IgD-negative memory B cell (primary cell): ENCODE data around the gene BRAF. TPM values are rescaled to one million over a fixed set of nuclear protein-coding genes. Genes with fewer than 3 reads are reported as not detected.
A peak's percentile ranks its signal among the peaks of the same experiment; 100 is the strongest.
"Not testable (repeated sequence)": the region's sequence is repeated elsewhere in the genome, so short reads cannot be mapped to it uniquely, and the experiment has no call there.

Source experiments
- H3K27ac Mint-ChIP-seq, 3 donors: one replicate each; pipeline ENCODE4 v1.8.0; 2020 to 2022; ENCODE audit warnings: mild to moderate bottlenecking in 3 of 3, mixed read lengths in 3 of 3, moderate library complexity in 1 of 3
- H3K27me3 Mint-ChIP-seq: one replicate; pipeline ENCODE4 v1.8.0; 2021; ENCODE audit warnings: mixed read lengths
- H3K36me3 Mint-ChIP-seq: one replicate; pipeline ENCODE4 v1.8.0; 2020; ENCODE audit warnings: mild to moderate bottlenecking, mixed read lengths
- H3K4me1 Mint-ChIP-seq, 3 donors: one replicate each; pipeline ENCODE4 v1.8.0; 2020 to 2022; ENCODE audit warnings: mixed read lengths in 3 of 3, mild to moderate bottlenecking in 1 of 3
- H3K4me3 Mint-ChIP-seq, 4 donors: one replicate each; pipeline ENCODE4 v1.8.0; 2020 to 2022; ENCODE audit warnings: mild to moderate bottlenecking in 4 of 4, mixed read lengths in 4 of 4, moderate library complexity in 3 of 4
- H3K9me3 Mint-ChIP-seq, 3 donors: one replicate each; pipeline ENCODE4 v1.8.0; 2020 to 2021; ENCODE audit warnings: mixed read lengths in 3 of 3, mild to moderate bottlenecking in 1 of 3
- polyA plus RNA-seq: library from polyadenylated mRNA; unstranded; fragments of 300-500 nt; fragmentation: Illumina TruSeq; gene quantifications from one replicate; pipeline ENCODE4 v1.2.3, GENCODE V29; 2021

The BRAF gene
- polyA plus RNA-seq, 1 donor from 2014 or later = 11.6 TPM

DNA sequence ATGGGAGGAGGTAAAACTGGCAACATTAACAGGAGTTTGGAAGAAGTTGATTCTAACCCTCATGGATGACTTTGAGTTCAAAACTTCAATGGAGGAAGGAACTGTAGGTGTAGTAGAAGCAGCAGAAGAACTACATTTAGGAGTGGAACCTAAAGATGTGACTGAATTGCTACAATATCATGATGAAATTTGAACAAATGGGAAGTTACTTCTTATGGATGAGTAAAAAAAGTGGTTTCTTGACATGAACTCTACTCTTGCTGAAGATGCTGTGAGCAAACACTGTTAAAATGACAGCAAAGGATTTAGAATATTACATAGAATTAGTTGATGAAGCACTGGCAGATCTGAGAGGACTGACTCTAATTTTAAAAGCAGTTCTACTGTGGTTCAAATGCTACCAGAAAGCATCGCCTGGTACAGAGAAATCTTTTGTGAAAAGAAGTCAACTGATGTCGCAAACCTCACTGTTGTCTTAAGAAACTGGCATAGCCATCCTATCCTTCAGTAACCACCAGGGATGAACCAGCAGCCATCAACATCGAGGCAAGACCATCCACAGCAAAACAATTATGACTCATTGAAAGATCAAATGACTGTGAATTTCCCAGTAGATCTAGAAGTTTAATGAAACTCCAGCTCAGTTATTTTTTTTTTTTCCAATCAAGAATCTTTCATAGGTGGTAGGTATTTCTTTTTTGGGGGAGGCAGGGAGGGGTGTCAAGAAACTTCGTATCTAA, 20.8 kb downstream of the BRAF start:
- H3K4me3 Mint-ChIP-seq = peak overlapping the region in 1 of 4 donors; percentile 41
- peaks cover 5% of the 10 kb centered on the region for H3K36me3 Mint-ChIP-seq
- peaks cover 1% of the 10 kb centered on the region for H3K27me3 Mint-ChIP-seq
- peaks cover 0 to 3% (median 0%) of the 10 kb centered on the region in 3 donors for H3K9me3 Mint-ChIP-seq
- peaks cover 23 to 53% (median 47%) of the 10 kb centered on the region in 3 donors for H3K4me1 Mint-ChIP-seq
- no peak overlapping the region for H3K27ac Mint-ChIP-seq

DNA sequence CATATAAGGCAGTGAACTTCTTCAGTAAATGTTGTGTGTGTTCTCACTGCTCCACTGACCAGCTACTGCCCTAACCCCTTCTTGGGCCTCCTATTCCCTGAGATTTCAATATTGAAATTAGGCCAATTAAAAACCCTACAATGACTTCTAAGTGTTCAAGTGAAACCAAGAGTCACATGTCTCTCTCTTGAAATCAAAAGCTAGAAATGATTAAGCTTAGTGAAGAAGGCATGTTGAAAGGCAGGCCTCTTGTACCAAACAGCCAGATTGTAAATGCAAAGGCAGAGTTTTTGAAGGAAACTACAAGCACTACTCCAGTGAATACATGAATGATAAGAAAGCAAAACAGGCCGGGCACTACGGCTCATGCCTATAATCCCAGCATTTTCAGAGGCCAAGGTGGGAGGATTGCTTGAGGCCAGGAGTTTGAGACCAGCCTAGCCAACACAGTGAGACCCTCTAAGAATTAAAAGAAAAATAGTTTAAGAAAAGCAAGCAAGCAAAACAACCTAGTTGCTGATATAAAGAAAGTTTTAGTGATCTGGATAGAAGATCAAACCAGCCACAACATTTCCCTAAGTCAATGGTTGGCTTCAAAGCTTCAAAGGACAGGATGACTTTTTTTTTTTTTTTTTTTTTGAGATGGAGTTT, 22.3 kb downstream of the BRAF start:
- H3K4me1 Mint-ChIP-seq = peaks cover 24 to 59% (median 47%) of the 10 kb centered on the region in 3 donors

DNA sequence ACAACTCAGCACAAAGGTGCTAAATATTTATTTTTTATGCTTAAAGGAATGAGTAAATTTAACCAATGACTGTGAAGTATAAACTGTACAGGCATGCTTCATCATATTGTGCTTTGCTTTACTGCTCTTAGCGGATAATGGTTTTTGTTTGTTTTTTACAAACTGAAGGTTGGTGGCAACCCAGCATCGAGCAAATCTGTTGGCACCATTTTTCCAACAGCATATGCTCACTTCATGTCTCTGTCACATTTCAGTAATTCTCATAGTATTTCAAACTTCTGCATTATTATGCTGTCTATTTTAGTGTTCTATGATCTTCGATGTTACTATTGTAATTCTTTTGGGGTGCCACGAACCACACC, 22.8 kb downstream of the BRAF start:
- H3K9me3 Mint-ChIP-seq = peaks cover 0 to 3% (median 0%) of the 10 kb centered on the region in 3 donors
- H3K4me3 Mint-ChIP-seq = no peak overlapping the region
- peaks cover 5% of the 10 kb centered on the region for H3K36me3 Mint-ChIP-seq
- H3K27me3 Mint-ChIP-seq = peaks cover under 1% of the 10 kb centered on the region
- peak overlapping the region in 2 of 3 donors; percentile 1 to 79 for H3K27ac Mint-ChIP-seq
- peaks cover 24 to 57% (median 49%) of the 10 kb centered on the region in 3 donors for H3K4me1 Mint-ChIP-seq

More for the DNA sequence above, 22.3 kb downstream of the BRAF start:
- Mint-ChIP-seq H3K9me3 (peaks cover 0 to 3% (median 0%) of the 10 kb centered on the region in 3 donors), H3K36me3 (peaks cover 5% of the 10 kb centered on the region), H3K4me3 (peak overlapping the region in 3 of 4 donors; percentile 41 to 84 (median 75)), H3K27ac (peak overlapping the region in 2 of 3 donors; percentile 1 to 79), H3K27me3 (peaks cover 1% of the 10 kb centered on the region)

DNA sequence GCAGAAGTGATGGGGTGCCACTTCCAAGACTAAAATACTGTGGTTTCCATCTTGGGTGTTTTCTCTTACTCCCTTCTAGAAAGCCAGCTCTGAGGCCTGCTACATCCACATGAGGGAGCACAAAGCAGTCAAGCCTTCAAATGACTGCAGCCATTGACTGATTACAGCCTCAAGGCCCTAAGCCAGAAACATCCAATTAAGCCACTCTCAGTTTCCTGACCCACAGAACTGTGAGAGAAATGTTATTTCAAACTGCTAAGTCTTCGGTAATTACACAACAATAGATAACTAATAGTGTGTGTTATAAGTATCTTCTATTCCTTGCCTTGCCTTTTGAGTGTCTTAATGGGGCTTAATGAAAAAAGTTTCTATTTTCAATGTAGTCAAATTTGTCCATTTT, 24.8 kb downstream of the BRAF start:
- H3K27me3 Mint-ChIP-seq = no peaks in the 10 kb centered on the region
- H3K9me3 Mint-ChIP-seq = peaks cover 0 to 3% (median 0%) of the 10 kb centered on the region in 3 donors
- peaks cover 24 to 60% (median 59%) of the 10 kb centered on the region in 3 donors for H3K4me1 Mint-ChIP-seq
- peak overlapping the region in 1 of 3 donors; percentile 30 for H3K27ac Mint-ChIP-seq
- H3K36me3 Mint-ChIP-seq = peaks cover 4% of the 10 kb centered on the region
- H3K4me3 Mint-ChIP-seq = peak overlapping the region in 2 of 4 donors; percentile 25 to 33

DNA sequence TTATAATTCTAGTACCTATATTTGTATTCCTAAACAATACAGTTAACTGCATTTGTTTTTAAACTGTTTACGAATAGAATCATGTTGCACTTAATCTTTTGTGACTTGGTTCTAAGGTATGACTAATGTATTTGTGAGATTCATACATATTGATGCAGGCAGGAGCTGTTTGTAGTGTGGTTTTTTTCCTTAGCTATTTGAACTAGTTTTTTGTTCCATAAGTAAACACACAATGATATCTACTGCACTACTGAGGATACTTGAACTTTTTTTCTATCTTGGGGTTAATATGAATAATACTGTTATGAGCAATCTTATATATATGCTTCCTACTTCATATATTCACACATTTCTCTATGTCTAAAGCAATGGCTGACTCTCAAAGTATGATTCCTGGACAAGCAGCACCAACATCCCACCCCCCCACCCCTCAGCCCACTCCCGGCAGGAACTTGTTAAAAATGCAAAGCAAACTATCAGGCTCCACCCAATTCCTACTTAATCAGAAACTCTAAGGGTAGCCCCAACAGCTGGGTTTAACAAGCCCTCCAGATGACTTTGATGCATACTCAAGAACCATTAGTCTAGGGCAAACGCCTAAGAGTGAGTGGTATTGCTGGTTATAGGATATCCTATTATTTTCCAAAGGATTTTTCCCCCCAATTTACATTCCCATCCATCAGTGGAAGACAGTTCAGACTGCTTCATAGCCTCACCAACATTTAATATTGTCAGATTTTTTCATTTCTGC, 25.8 kb downstream of the BRAF start:
- peaks cover 23 to 61% (median 55%) of the 10 kb centered on the region in 3 donors for H3K4me1 Mint-ChIP-seq
- no peak overlapping the region for H3K4me3 Mint-ChIP-seq
- peaks cover 6% of the 10 kb centered on the region for H3K36me3 Mint-ChIP-seq
- peaks cover 0 to 3% (median 0%) of the 10 kb centered on the region in 3 donors for H3K9me3 Mint-ChIP-seq
- no peaks in the 10 kb centered on the region for H3K27me3 Mint-ChIP-seq
- no peak overlapping the region for H3K27ac Mint-ChIP-seq

DNA sequence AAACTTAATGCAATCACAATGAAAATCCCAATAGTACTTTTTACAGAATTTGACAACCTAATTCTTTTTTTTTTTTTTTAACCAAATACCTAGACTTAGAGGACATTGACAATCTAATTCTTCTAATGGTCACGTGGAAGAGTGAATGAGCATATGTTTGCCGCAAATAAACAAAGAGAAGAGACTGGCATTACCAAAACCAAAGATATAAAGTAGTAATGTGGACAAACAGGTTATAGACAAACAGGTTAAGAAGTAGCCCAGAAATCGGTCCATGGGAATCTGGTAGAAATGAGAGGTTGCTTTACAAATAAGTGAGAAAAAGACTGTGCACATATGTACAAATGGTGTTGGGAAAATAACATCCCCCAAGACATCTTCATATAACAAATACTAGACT, 27.7 kb downstream of the BRAF start:
- H3K9me3 Mint-ChIP-seq = no peaks in the 10 kb centered on the region
- peaks cover 1% of the 10 kb centered on the region for H3K36me3 Mint-ChIP-seq
- H3K4me3 Mint-ChIP-seq = no peak overlapping the region
- no peak overlapping the region for H3K27ac Mint-ChIP-seq
- H3K27me3 Mint-ChIP-seq = no peaks in the 10 kb centered on the region
- H3K4me1 Mint-ChIP-seq = peaks cover 23 to 55% (median 51%) of the 10 kb centered on the region in 3 donors

DNA sequence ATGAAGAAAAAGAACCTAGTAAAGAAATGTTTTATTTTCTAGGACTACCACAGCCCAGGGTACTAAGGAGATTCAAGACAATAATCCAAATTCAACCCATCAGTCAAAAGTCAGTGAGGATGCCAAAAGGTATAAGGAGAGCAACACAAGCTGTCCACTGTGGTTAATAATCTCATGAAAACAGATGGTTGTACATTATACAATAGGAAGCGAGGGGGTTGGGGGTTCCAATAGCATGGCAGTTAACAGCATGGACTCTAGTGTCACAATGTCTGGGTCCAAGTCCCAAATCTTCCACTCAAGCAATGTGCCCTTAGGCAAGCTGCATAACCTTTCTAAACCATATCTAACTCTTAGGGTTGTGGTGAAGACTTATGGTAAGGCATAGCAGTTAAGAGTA, 35.1 kb downstream of the BRAF start:
- Mint-ChIP-seq H3K27me3 (no peaks in the 10 kb centered on the region), H3K9me3 (no peaks in the 10 kb centered on the region), H3K4me3 (no peak overlapping the region), H3K27ac (no peak overlapping the region), H3K4me1 (peaks cover 36 to 60% (median 53%) of the 10 kb centered on the region in 3 donors), H3K36me3 (peaks cover 1% of the 10 kb centered on the region)

DNA sequence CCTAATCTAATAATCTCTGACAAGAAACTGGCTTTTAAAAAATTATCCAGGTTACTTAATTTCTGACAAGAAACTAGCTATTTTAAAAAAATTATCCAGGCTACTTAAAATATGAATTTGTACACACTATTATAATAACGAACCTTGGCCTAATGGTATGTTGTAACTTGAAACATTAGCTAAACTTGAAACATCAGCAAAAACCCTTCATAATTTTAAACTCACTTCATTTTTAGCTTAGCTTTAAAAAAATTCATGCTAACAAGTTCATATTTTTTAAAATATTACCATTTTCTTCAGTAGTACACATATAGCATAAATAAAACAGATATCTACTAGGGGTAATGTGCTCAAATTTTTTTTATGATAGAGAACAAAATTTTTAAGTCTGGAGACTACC, 35.6 kb downstream of the BRAF start:
- H3K4me1 Mint-ChIP-seq = peaks cover 34 to 60% (median 49%) of the 10 kb centered on the region in 3 donors
- H3K27ac Mint-ChIP-seq = no peak overlapping the region
- H3K27me3 Mint-ChIP-seq = no peaks in the 10 kb centered on the region
- no peaks in the 10 kb centered on the region for H3K36me3 Mint-ChIP-seq
- no peak overlapping the region for H3K4me3 Mint-ChIP-seq
- H3K9me3 Mint-ChIP-seq = no peaks in the 10 kb centered on the region

DNA sequence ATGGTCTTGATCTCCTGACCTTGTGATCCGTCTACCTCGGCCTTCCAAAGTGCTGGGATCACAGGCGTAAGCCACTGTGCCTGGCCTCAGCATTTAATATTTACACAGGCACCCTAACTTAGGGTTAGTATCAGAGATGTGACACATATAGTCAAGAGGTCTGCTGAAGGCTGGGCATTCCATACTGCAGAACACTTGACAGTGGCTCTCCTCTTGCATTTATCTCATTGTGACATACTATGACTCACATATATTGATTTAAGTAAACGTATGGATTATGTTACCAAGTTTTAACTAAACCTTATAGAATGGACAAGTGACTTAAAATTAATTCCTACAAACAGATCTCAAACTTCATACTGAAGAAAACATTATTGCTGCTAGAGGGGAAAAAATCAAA, 36.6 kb downstream of the BRAF start:
- H3K27ac Mint-ChIP-seq = no peak overlapping the region
- H3K27me3 Mint-ChIP-seq = no peaks in the 10 kb centered on the region
- H3K4me3 Mint-ChIP-seq = peak overlapping the region in 1 of 4 donors; percentile 20
- no peaks in the 10 kb centered on the region for H3K9me3 Mint-ChIP-seq
- H3K36me3 Mint-ChIP-seq = no peaks in the 10 kb centered on the region
- peaks cover 38 to 62% (median 50%) of the 10 kb centered on the region in 3 donors for H3K4me1 Mint-ChIP-seq

DNA sequence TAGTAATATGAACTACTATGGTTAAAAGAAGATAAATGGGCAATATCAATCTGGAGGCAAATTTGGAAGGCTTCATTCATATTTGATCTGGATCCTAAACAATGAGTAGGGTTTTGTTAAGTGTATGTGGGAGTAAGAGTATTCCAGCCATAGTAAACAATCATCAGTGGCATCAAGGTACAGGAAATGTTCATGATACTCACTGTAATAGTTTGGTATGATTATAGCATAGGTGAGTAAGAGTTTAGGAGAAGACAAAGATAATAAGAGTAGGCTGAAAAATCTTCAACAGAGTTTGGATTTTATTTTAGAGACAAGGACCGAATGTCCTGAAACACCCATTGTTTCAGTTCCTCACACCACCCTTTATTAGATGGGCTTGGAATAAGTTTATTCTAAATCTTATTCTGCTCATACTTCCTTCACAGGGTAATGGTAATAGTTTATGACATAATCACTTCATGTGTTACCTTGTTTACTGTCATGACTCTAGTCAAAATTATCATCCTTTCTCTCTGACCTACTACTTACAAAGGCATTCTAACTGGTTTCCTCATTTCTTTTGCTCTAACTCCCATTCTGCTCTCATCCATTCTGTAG, 38.9 kb downstream of the BRAF start:
- H3K4me1 Mint-ChIP-seq = peaks cover 32 to 56% (median 50%) of the 10 kb centered on the region in 3 donors
- H3K36me3 Mint-ChIP-seq = no peaks in the 10 kb centered on the region
- H3K27ac Mint-ChIP-seq = peak overlapping the region in 2 of 3 donors; percentile 10 to 54
- no peaks in the 10 kb centered on the region for H3K9me3 Mint-ChIP-seq
- peak overlapping the region in 1 of 4 donors; percentile 0 for H3K4me3 Mint-ChIP-seq
- no peaks in the 10 kb centered on the region for H3K27me3 Mint-ChIP-seq

DNA sequence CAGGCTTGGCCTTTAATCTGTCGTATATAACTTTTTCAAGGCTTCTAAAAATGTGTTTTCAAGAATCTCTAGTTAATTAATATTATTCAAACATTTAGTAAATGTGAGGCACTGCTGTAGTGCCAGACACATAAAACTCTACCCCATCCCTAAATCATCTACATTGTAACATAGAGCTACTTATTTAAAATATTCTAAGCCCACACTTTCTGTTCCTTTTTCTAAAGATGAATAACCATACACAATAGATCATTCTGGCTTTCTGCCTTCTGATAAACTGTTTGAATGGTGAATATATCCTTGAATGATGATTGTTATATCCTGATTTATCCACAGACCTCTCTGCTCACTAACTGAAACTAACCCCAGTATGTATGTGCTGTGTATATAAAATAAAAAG, 41.4 kb downstream of the BRAF start:
- no peak overlapping the region for H3K27ac Mint-ChIP-seq
- no peaks in the 10 kb centered on the region for H3K27me3 Mint-ChIP-seq
- H3K4me3 Mint-ChIP-seq = peak overlapping the region in 1 of 4 donors; percentile 1
- H3K36me3 Mint-ChIP-seq = peaks cover 3% of the 10 kb centered on the region
- peaks cover 0 to under 1% (median 0%) of the 10 kb centered on the region in 3 donors for H3K9me3 Mint-ChIP-seq
- peaks cover 37 to 53% (median 45%) of the 10 kb centered on the region in 3 donors for H3K4me1 Mint-ChIP-seq

DNA sequence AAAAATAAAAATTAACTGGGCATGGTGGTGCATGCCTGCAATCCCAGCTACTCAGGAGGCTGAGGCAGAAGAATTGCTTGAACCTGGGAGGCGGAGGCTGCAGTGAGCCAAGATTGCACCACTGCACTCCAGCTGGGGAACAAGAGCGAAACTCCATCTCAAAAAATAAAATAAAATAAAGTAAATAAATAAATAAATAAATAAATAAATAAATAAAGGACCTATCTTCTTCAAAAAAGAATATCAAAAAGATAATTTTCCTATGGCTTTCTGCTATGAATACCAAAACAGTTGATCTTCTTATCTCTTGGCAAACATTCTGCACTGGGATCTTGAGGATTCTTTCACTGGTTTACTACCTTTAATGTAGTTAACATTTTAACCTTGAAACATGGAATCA, 41.9 kb downstream of the BRAF start:
- H3K4me1 Mint-ChIP-seq = peaks cover 36 to 52% (median 40%) of the 10 kb centered on the region in 3 donors
- H3K27ac Mint-ChIP-seq, H3K36me3 Mint-ChIP-seq, H3K9me3 Mint-ChIP-seq, H3K4me3 Mint-ChIP-seq, H3K27me3 Mint-ChIP-seq: not testable (repeated sequence)

DNA sequence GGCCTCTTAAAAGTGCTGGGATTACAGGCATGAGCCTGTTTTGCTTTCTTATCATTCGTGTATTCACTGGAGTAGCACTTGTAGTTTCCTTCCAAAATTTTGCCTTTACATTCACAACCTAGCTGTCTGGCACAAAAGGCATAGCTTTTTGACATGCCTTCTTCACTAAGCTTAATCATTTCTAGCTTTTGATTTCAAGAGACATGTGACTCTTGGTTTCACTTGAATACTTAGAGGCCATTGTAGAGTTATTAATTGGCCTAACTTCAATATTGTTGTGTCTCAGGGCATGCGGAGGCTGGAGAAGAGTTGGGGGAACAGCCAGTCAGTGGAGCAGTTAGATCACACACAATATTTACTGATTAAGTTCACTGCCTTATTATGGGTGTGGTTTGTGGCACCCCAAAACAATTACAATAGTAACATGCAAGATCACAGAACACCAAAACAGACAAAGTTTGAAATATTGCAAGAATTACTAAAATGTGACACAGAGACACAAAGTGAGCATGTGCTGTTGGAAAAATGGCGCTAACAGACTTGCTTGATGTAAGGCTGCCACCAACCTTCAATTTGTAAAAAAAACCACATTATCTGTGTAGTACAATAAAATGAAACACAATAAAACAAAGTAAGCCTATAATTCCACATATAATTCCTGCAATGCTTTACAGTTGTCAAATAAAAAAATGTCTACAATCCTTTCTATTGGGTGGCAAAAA, 43.1 kb downstream of the BRAF start:
- no peak overlapping the region for H3K27ac Mint-ChIP-seq
- H3K36me3 Mint-ChIP-seq = peaks cover 5% of the 10 kb centered on the region
- H3K4me3 Mint-ChIP-seq = no peak overlapping the region
- no peaks in the 10 kb centered on the region for H3K27me3 Mint-ChIP-seq
- H3K4me1 Mint-ChIP-seq = peaks cover 39 to 50% (median 40%) of the 10 kb centered on the region in 3 donors
- H3K9me3 Mint-ChIP-seq = peaks cover 0 to 3% (median 0%) of the 10 kb centered on the region in 3 donors

DNA sequence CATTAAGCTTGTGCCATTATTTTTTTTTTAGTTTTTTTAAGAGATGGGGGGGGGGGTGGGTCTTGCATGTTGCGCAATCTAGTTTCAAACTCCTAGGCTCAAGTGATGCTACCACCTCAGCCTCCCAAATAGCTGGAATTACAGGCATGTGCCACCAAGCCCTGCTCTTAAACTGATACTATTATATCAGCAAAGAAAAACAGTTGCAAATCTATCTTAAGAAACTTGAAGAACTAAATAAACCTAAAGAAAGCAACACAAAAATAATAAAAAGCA, 47.5 kb downstream of the BRAF start:
- H3K27me3 Mint-ChIP-seq = no peaks in the 10 kb centered on the region
- H3K4me3 Mint-ChIP-seq = no peak overlapping the region
- peaks cover 11% of the 10 kb centered on the region for H3K36me3 Mint-ChIP-seq
- no peak overlapping the region for H3K27ac Mint-ChIP-seq
- peaks cover 0 to 3% (median 0%) of the 10 kb centered on the region in 3 donors for H3K9me3 Mint-ChIP-seq
- H3K4me1 Mint-ChIP-seq = peaks cover 25 to 44% (median 31%) of the 10 kb centered on the region in 3 donors
